CD1c-positive myeloid dendritic cell (primary cell): ENCODE results near the gene PDGFRA.

Source experiments
- DNase-seq: peaks from one replicate; pipeline ENCODE4 v3.0.0-alpha.2; 2016; ENCODE audit errors: extremely low spot score

PDGFRA gene

DNA sequence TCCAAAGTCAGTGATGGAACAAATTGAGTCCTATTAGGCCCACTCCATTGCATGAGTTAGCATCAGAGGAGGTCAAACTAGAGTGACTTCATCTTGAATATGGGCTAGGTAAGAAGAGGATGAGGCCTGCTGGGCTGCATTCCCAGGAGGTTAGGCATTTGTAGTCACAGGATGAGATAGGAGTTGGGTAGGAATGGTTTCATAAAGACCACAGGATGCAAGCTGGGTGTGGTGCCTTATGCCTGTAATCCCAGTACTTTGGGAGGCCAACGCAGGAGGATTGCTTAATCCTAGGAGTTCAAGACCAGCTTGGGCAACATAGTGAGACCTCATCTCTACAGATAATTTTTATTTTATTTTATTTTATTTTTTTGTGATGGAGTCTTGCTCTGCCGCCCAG, 26.8 kb downstream of the PDGFRA start:
- DNase-seq, result no peak

DNA sequence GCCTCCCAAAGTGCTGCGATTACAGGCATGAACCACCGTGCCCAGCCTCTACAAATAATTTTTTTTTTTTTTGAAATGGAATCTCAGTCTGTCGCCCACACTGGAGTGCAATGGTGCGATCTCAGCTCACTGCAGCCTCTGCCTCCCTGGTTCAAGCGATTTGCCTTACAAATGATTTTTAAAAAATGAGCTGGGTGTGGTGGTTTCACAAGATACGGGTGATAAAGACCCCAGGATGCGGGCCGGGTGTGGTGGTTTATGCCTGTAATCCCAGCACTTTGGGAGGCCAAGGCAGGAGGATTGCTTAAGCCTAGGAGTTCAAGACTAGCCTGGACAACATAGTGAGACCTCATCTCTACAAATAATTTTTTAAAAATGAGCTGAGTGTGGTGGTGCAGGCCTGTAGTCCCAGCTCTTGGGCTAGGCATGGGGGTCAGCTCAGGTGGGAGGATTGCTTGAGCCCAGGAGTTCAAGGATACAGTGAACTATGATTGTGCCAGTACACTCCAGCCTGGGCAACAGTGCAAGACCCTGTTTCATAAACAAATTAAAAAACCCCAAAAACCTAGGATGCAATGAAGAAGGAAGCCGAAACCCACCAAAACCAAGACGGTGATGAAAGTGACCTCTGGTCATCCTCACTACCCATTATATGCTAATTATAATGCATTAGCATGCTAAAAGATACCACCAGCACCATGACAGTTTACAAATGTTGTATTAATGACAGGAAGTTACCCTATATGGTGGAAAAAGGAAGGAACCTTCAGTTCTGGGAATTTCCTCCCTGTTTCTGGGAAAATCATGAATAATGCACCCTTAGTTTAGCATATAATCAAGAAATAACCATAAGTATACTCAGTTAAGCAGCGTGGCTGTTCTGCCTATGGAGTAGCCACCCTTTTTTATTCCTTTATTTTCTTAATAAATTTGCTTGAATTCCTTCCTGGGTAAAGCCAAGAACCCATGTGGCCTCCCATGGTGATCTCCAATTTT, 27.7 kb downstream of the PDGFRA start:
- DNase-seq, result peak; percentile 21

DNA sequence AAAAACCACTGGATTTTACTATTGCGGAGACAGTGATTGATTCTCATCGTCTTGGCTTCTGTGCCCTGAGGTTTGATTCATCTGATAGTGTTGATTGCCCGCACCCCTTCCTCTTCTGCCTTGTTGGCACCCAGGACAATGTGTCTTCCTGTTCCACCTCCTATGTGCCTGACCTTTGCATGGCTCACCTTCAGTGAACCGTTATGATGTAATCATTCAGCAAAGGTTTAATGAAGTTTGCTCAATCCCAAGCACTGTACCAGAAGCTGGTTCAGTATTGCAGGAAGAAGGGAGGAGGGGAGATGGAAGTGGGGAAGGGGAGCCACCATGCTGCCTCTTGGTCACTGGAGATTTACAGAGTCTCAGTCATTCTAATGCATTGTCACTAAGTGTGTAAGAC, 36.3 kb downstream of the PDGFRA start:
- no peak for DNase-seq

DNA sequence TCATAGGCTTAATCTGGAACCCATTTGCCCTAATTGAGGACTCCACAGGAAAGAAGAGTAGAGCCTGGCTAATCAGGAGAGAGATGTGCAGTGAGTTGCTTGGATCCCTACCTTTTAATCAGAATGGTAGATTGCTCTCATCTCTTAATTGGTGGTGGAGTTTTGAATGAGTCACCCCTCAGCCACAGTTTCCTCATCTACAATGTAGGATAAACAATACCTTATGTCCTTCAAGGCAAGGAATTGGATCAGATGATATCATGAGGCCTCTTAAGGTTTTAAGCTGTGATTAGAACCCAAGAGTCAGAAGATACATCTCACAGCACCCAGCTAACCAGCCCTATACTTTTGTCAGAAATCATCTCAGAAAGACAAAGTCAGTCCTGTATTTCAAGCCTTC, 39.1 kb downstream of the PDGFRA start:
- no peak for DNase-seq

DNA sequence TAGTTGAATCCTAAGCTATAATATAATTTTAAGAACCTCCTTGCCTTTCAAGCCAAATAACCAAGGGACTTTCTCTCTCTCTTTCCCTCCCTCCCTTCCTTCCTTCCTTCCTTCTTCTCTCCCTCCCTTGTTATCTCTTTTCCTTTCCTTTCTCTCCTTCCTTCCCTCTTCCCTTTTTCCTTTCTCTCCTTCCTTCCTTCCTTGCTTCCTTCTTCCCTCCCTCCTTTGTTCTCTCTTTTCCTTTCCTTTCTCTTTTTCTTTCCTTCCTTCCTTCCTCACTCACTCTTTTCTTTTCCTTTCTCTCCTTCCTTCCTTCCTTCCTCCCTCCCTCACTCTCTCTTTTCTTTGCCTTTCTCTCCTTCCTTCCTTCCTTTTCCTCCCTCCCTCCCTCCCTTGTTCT, 42.4 kb downstream of the PDGFRA start:
- no peak for DNase-seq

DNA sequence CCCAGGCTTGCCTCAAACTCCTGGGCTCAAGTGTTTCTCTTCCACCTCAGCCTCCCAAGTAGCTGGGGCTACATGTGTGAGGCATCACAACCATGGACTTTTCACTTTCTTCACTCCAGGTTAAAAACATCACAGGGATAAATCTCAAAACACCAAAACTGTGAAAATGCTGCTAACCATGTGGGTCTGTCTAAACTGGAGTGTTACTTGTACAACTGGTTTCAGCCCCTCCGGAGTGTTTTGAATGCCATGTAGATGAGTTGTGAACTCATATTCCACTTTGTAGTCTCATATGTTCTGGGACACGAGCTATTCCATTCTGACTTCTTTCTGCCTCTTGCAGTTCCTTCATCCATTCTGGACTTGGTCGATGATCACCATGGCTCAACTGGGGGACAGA, 43.0 kb downstream of the PDGFRA start:
- DNase-seq, result no peak

DNA sequence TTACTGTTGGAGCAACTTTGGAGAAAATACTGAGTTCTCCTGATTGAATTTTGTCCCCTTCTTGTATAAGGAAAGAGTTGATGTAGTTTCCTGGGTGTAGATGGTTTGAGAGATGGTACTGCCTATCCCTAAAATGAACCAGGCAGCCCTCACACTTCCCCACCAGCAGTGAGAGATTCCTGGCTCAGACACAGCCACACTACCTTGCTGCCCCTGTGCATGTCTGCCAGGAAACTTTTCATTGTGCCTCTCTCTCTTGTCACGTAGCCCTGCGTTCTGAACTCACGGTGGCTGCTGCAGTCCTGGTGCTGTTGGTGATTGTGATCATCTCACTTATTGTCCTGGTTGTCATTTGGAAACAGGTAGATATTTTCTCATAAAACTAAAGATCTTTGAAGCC, 45.2 kb downstream of the PDGFRA start:
- DNase-seq, result no peak

DNA sequence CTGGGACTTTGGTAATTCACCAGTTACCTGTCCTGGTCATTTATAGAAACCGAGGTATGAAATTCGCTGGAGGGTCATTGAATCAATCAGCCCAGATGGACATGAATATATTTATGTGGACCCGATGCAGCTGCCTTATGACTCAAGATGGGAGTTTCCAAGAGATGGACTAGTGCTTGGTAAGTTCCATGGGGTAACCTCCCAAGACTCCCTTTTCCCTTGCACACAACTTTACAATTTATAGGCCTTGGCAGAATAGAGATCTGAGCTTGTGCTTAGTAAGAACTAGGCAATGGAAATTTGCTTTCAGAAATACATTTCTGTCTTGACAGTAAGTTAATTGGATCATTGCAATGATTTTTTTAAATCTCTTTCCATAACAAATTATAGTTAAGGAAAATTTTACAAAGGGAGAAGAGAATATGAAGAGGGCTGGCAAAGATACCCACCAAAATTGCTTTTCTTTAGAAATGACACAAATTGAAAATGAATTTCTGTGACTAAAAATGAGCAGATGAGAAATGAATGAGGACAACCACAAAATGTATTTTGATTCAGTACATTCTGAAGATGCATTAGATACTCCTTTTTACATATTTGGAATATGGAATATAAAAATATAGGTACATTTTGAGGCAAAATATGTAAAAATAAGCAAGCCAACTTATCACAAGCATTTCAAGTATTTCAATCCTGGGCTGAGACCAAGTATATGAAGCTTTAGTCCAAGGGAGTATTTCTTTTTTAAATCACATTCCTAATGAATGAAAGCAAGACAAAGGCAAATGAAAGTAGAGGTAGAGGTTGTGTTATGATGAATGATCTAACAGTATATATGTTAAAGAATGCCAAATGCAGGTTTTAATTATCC, 45.9 kb downstream of the PDGFRA start:
- DNase-seq, result no peak

DNA sequence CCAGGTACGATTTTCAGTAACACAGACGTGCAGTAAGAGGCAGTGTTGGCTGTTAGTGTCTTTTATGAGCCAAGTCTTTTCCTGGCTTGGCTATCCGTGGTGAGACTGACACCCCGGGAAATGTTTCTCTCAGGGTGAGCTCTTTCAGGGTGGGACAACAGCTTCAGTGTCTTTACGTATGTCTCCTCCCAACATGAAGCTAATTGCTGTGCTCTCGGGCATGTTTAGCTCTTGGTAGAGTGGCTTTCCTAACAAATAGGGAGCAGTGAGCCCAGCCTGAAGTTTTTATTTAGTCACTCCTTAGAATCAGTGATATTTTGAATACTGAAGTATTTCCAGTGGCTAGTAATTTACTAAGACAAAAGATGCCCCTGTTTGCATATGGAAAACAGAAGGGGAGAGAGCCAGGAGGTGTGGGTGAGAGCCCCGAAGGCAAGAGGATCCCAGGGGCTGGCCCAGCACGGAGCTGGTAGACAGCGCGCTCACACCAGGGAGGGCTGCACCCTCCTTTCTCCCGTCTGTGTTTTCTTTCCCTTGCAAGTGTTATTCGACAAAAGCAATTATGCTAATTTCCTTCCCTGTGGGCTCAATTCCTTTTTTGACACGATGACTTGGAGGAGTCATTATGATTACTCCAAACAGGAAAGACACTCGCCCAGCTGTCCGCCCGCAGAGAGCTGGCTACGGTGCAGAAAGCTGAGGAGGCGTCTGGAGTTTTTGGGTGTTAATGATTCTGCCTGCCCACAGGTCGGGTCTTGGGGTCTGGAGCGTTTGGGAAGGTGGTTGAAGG, 47.7 kb downstream of the PDGFRA start:
- peak; percentile 41 for DNase-seq

DNA sequence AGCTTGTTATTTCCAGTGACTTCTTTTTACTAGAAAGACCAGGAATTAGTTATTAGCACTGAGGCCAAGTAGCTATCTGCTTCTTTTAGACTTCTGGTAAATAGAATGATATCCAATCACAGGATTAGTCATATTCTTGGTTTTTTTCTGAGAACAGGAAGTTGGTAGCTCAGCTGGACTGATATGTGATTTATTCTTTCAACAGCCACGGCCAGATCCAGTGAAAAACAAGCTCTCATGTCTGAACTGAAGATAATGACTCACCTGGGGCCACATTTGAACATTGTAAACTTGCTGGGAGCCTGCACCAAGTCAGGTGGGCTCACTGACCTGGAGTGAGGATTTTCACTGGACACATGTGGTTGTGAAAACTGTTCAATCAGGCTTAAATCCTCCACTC, 48.6 kb downstream of the PDGFRA start:
- peak; percentile 38 for DNase-seq

DNA sequence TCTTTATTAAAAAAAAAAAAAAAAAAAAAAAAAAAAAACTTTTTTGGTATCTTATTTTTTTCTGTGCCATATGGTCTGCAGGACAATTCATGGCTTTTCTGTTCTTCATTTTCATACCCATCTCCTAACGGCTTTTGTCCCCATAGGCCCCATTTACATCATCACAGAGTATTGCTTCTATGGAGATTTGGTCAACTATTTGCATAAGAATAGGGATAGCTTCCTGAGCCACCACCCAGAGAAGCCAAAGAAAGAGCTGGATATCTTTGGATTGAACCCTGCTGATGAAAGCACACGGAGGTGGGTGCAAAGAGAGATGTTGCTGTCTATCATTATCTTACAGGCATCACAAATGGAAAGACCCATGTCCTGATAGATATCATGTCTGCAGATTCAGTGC, 49.1 kb downstream of the PDGFRA start:
- no peak for DNase-seq

DNA sequence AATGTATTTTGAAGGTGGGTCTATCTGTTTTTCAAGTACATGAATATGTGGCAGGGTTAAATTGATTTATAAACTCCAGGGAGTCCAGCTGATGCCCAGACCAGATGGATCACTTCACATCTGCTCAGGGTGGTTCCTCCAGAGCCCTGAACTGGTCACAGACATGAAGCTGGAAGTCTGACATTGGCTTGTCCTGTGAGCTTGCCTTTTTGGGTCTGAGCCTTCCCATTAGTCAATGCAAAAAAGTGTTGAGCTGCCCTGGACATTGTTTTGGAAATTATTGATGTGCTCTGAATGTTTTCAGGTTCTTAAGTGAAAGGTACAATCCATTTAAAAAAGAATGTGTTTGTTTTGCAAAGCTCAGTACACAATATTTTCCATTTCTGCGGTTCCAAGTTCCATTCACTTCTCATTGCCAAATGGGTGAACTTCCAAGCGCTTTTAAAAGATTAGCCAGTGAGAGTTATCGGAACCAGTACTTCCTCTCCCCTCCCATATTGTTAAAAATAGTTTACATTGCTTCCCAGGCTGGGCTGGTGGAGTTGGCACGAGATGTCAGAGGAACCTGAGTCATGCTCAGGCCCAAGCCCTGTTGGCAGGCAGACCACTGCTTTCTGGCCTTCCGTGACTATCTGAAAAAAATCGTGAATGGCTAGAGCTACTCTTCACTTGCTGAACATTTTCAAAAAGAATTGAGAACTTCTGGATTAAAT, 52.1 kb downstream of the PDGFRA start:
- DNase-seq, result peak; percentile 52

DNA sequence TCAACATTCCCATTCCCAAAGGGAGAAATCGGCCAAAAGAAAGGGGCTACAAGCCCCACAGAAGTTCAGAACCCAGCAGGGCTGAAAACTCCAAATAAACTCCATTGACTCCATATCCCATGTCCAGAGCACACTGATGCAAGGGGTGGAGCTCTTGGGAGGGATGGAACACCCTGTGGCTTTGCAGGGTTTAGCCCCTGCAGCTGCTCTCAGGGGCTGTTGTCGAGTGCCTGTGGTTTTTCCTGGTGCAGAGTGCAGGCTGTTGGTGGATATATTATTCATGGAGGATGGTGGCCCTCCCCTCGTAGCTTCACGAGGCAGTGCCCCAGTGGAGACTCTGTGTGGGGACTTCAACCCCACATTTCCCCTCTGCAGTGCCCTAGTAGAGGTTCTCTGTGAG, 53.7 kb downstream of the PDGFRA start:
- DNase-seq, result no peak

DNA sequence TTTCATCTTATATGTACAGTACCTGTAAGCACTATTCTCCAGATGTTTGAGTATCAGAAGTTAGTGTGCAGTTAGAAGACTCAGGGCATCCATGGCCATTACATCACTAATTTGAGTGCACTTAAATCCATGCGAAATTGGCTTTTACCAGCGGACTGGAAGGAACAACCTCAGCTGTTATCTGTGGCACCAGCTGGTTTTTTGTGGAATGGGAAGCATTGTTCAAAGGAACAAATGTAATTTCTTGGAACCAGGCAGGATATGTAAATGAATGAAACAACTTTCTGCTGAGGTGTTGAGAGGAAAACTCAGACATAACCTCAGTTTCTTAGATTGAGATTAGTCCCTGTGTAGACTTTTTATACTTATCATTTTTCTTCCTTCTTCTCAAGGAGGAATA, 60.2 kb downstream of the PDGFRA start:
- no peak for DNase-seq

DNA sequence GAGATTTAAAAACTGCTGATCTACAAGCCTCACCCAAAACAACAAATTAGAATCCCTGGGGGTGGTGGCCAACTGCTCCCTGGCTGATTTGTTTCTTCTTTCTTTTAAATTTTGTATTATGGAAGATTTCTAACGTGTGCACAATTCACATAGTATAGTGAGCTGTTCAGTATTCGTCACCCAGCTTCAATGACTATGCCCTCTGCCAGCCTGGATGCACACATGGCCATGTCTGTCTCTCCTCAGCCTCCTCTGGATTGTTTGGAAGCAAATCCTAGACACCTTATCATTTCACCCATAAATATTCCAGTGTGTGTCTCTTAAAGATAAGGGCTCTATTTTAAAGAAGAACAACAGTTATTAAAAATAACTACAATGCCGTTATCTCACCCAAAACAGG, 61.9 kb downstream of the PDGFRA start:
- no peak for DNase-seq

DNA sequence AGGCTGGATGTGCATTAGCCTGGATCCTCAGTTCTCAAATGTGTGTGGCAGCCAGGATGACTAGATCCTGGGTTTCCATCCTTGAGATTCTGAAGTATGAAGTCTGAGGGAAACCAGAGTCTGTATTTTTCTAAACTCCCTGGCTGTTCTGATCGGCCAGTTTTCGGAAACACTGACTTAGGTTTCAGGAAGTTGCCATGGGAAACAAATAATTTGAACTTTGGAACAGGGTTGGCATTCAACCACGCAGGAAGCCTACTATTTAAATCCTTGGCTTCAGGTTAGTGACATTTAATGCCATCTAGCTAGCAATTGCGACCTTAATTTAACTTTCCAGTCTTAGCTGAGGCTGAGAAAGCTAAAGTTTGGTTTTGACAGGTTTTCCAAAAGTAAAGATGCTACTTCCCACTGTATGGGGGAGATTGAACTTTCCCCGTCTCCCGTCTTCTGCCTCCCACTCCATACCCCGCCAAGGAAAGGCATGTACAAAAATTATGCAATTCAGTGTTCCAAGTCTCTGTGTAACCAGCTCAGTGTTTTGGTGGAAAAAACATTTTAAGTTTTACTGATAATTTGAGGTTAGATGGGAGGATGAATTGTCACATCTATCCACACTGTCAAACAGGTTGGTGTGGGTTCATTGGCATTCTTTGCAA, 67.6 kb downstream of the PDGFRA start:
- no peak for DNase-seq

DNA sequence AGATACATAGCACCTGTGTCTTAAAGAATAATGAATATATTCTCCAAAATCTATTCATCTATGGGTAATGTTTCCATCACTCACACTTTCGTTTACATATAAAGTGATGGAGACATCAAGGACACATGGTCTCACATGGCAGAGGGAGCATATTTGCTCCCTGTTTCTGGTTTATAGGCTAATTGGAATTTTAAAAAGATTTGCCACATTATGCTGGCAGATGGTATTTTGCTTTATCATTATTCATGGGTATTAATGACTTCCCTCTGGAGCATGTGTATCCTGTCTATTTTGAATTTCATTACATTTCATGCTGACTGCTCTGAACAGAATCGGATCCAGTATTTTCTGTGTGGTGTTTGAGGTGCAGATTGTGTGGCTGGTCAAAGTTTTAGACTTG, 79.0 kb downstream of the PDGFRA start:
- no peak for DNase-seq

DNA sequence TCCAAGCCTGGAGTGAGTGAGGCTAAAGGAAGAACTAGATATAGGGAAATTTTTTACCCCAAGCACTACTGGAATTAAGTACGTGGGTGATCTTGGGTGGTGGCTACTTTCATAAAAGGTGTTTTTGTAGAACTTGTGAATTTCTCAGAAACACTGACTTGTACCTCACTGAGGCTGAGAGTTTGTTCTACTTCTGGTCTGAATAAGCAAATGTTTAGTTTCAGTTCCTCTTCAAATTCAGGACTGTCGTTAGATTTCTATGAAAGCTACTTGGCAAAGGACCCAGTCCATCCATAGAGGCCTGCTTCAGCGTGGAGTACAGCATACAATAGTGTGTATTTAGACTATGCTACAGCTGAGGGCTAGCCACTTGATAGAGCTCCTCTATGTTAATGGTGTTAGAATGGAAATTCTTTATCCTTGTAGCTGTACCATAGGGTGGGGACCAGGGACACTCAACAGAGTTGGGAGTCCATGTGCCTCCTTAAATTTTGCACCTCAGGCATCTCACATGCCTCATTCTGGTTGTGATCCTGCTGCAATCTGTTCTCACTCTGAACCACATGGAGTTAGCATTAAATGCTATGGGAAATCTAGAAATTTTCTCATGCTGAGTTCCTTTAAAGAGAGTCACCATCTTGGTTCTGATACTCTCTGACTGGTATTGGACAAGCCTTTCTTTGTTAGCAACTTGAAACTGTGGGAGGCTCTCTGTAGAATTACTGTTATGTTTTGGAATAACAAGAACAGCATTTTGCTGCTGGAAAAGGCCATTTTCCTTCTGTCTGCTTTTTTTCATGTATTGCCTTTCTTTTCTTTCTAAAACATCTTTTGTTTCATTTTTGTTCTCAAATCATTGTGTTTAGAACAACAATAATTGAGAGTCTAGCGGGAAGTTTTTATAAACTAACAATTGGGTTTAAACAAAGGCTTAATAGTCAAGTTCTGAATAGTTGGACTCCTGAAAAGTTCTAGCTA, 86.8 kb downstream of the PDGFRA start:
- peak; percentile 73 for DNase-seq

DNA sequence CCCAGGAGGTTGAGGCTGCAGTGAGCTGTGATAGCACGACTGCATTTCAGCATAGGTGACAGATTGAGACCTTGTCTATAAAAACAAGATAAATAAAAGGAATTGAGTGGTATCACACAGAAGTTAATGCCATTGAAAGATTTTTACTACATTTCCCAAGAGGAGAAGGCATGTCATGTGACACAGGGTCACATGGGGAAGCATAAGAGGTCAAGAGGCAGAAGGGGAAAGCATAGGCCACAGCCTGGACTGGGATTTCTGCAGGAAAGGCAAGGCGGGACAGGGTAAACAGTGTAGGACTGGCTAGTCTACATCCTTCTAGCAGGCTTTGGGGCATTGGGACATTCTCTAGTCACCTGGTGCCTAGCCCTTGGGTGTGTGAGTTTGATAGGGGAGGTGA, 88.6 kb downstream of the PDGFRA start:
- DNase-seq, result no peak

DNA sequence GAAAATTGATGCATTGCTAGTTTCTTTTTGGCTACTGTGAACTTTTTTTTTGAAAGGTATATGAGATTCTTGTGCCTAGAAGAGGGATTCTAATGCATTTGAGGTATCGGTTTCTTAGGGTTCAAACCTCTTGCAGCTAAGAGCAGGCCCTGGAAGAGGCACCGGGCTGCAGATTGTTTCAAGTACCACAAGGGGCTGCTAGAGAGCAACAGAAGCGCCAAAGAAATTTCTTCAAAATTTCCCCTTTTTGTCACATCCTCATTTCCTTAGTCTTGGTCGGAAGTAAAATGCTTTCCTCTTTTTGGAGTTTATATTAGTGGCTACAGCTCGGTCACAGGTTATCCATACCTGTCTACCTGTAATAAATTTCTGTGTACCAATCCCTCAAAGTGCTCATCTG, 89.8 kb downstream of the PDGFRA start:
- peak; percentile 87 for DNase-seq
